Thymus (tissue), 11 donors: ENCODE measurements around the gene SART1. TPM values are rescaled to one million over a fixed set of nuclear protein-coding genes. Genes with fewer than 3 reads are reported as not detected.

Experiments
- DNase-seq, 9 donors: peaks; one replicate each; pipeline ENCODE4 v3.0.0-alpha.2; 2013; ENCODE audit warnings: low spot score in 9 of 9, low read depth in 6 of 9, missing footprints in 1 of 9
- H3K27ac ChIP-seq, 2 donors: one replicate each; pipeline ENCODE4 v1.5.1; 2013; ENCODE audit warnings: control low read depth in 1 of 2, low read depth in 1 of 2, low read length in 1 of 2, mild to moderate bottlenecking in 1 of 2, moderate library complexity in 1 of 2
- H3K27me3 ChIP-seq, 2 donors: one replicate each; pipeline ENCODE4 v1.5.1; 2013; ENCODE audit warnings: low read length in 1 of 2; ENCODE audit not compliant: control insufficient read depth in 2 of 2, insufficient read depth in 1 of 2
- H3K36me3 ChIP-seq, 2 donors: one replicate each; pipeline ENCODE4 v1.5.1; 2013; ENCODE audit warnings: low read length in 1 of 2, mild to moderate bottlenecking in 1 of 2, moderate library complexity in 1 of 2; ENCODE audit not compliant: control insufficient read depth in 2 of 2, insufficient read depth in 2 of 2
- H3K4me1 ChIP-seq, 2 donors: one replicate each; pipeline ENCODE4 v1.5.1; 2013; ENCODE audit warnings: low read length in 2 of 2; ENCODE audit not compliant: control insufficient read depth in 2 of 2, insufficient read depth in 2 of 2
- H3K4me3 ChIP-seq, 2 donors: one replicate each; pipeline ENCODE4 v1.5.1; 2013; ENCODE audit warnings: low read length in 2 of 2, control low read depth in 1 of 2, mild to moderate bottlenecking in 1 of 2
- H3K9me3 ChIP-seq, 2 donors: one replicate each; pipeline ENCODE4 v1.5.1; 2013; ENCODE audit warnings: low read length in 1 of 2, mild to moderate bottlenecking in 1 of 2; ENCODE audit not compliant: control insufficient read depth in 2 of 2, insufficient read depth in 1 of 2
- WGBS: extraction: QIAGEN DNeasy Blood & Tissue Kit; methylation state at CpG from one replicate; pipeline ENCODE4 v1.1.7; 2013; 5-methylcytosine and 5-hydroxymethylcytosine counted together
- polyA plus RNA-seq: library from polyadenylated mRNA; stranded (reverse); fragments of 200-250 nt; gene quantifications from one replicate; pipeline ENCODE4 v1.2.3, GENCODE V29; 2013
- total RNA-seq: library from RNA; stranded (reverse); fragments of 120-200 nt; gene quantifications from one replicate; pipeline ENCODE4 v1.2.4, GENCODE V29; 2013
- donor health status: healthy.

SART1 gene
- total and polyA plus RNA-seq, 2 donors: 35.4 to 97.5 TPM

DNA sequence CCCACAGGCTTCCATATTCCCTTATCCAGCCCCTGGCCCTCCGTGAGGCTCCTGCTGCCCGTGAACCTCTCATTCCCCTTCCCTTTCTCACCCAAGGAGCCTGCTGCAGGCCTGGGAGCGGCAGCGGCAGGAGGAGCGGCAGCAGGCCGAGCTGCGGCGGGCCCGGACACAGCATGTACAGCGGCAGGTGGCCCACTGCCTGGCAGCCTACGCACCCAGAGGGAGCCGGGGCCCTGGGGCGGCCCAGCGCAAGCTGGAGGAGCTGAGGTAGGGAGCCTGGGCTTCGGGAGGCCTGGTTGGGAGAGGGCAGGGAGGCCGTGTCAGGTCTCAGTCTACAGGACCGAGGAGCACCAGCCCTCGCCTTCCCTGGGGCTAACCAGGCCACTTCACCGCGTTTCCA, 8.1 kb upstream of the SART1 start:
- Histone ChIP-seq H3K36me3 (no peaks in the 10 kb centered on the region), H3K27ac (no peak overlapping the region), H3K4me1 (peaks cover 6 to 22% of the 10 kb centered on the region in 2 donors), H3K4me3 (no peak overlapping the region), H3K9me3 (no peaks in the 10 kb centered on the region), H3K27me3 (no peaks in the 10 kb centered on the region)
- no peak for DNase-seq
- WGBS: 98% methylated on average over 20 of the region's 20 CpGs

DNA sequence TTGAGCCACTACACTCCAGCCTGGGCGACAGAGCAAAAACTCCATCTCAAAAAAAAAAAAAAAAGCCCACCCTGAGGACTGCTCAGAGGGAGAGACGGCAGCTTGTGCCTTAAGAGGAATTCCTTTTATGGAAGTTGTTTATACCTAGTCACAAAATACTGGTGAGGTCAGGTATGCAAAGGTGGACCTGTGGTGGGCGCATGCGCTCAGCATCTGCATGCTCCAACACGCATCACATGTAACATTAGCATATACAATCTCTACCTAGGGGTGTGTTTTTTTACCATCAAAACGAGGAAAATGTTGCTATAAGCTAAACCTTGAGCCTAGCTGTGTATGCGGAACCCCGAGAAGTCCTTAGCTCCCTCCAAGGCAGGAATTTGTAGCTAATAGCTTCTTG, 6.8 kb upstream of the SART1 start:
- H3K9me3 ChIP-seq: no peaks in the 10 kb centered on the region
- H3K4me3 ChIP-seq: no peak overlapping the region
- no peak for DNase-seq
- H3K27ac ChIP-seq: no peak overlapping the region
- no peaks in the 10 kb centered on the region for H3K36me3 ChIP-seq
- H3K27me3 ChIP-seq: no peaks in the 10 kb centered on the region
- peaks cover 6 to 24% of the 10 kb centered on the region in 2 donors for H3K4me1 ChIP-seq
- WGBS: 89% methylated on average over 8 of the region's 8 CpGs

DNA sequence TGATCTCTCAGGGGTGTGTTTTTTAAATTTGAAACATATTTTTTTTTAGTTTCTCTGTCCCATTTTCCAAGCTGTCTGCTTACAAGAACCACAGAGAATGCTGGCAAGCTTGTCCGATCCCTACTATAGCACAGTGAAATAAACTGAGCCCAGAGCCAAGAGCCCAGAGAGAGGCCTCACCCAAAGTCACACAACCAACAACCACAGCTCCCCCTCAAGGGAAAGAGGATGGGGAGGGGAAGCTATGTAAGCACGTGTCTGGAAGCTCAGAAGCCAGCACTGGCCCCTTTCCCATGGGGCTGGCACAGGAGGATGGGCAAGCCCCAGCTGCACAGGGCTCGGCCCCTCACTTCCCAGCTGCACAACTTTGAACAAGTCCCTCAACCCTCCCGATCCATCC, 3.2 kb upstream of the SART1 start:
- Histone ChIP-seq H3K4me3 (no peak overlapping the region), H3K4me1 (peaks cover 17 to 41% of the 10 kb centered on the region in 2 donors), H3K27ac (no peak overlapping the region), H3K36me3 (no peaks in the 10 kb centered on the region), H3K27me3 (no peaks in the 10 kb centered on the region), H3K9me3 (no peaks in the 10 kb centered on the region)
- WGBS: 81% methylated on average over 4 of the region's 4 CpGs
- no peak for DNase-seq

GRCh38 chr11:65958774-65959420, 2.6 kb upstream of the SART1 start:
- H3K9me3 ChIP-seq: no peaks in the 10 kb centered on the region
- peaks cover 19 to 41% of the 10 kb centered on the region in 2 donors for H3K4me1 ChIP-seq
- WGBS: 96% methylated on average over 17 of the region's 17 CpGs
- peaks cover 2 to 3% of the 10 kb centered on the region in 2 donors for H3K36me3 ChIP-seq
- no peaks in the 10 kb centered on the region for H3K27me3 ChIP-seq
- H3K4me3 ChIP-seq: no peak overlapping the region
- H3K27ac ChIP-seq: no peak overlapping the region
- no peak for DNase-seq

- Histone ChIP-seq H3K4me3 (peak overlapping the region; percentile 73 to 91), H3K36me3 (peaks cover 21 to 22% of the 10 kb centered on the region in 2 donors), H3K4me1 (peaks cover 19 to 41% of the 10 kb centered on the region in 2 donors), H3K27ac (peak overlapping the region; percentile 93 to 96), H3K9me3 (no peaks in the 10 kb centered on the region), H3K27me3 (no peaks in the 10 kb centered on the region)
- WGBS: 56% methylated on average over 16 of the region's 16 CpGs
- no peak for DNase-seq
Observed at GRCh38 chr11:65960824-65961266, 689 bp upstream of the SART1 start.

- Histone ChIP-seq H3K27ac (peak overlapping the region; percentile 50 to 74), H3K9me3 (no peaks in the 10 kb centered on the region), H3K27me3 (no peaks in the 10 kb centered on the region), H3K36me3 (peaks cover 34 to 35% of the 10 kb centered on the region in 2 donors), H3K4me3 (peak overlapping the region; percentile 73 to 91), H3K4me1 (peaks cover 13 to 32% of the 10 kb centered on the region in 2 donors)
- DNase-seq: no peak
- 5% methylated on average over 13 of the region's 13 CpGs for WGBS
Observed at GRCh38 chr11:65962141-65962564, 619 bp downstream of the SART1 start.

DNA sequence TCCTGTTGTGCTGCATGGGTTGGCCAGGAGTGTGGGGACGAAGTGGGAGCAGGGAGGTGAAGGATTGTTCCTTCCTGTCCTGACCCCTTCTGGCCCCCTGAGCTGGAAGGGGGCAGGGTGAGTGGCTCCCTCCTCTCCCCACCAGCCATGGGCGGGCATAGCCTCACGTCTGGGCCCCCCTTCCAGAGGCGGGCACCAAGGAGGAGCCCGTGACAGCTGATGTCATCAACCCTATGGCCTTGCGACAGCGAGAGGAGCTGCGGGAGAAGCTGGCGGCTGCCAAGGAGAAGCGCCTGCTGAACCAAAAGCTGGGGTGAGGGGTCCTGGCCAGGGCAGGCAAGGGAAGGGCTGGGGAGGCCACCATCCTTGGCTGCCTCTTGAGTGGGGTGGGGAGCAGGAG, 3.4 kb downstream of the SART1 start:
- Histone ChIP-seq H3K4me3 (no peak overlapping the region), H3K27me3 (no peaks in the 10 kb centered on the region), H3K36me3 (peaks cover 60 to 62% of the 10 kb centered on the region in 2 donors), H3K4me1 (peaks cover 13 to 18% of the 10 kb centered on the region in 2 donors), H3K9me3 (no peaks in the 10 kb centered on the region), H3K27ac (no peak overlapping the region)
- DNase-seq: no peak
- WGBS: 87% methylated on average over 10 of the region's 10 CpGs

DNA sequence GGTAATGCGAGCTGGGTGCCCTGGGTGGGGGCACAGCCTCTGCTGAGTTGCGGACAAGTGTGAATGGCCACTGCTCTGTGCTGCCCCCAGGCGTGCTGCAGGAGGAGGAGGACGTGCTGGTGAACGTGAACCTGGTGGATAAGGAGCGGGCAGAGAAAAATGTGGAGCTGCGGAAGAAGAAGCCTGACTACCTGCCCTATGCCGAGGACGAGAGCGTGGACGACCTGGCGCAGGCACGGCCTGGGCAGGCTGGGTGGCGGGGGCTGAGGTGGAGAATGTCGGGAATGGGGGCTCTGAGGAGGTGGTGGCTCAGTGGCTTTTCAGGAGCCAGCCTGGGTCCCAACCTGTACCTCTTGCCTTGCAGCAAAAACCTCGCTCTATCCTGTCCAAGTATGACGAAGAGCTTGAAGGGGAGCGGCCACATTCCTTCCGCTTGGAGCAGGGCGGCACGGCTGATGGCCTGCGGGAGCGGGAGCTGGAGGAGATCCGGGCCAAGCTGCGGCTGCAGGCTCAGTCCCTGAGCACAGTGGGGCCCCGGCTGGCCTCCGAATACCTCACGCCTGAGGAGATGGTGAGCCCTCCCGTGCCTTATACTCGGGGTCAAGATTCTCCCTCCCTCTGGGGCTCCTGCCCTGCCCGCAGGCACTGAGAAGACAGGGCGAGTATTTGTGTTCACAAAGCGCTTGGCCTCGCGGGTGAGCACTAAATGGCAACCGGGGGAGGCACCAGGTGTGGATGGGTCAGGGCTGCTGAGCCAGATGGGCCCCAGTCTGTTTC, 4.6 kb downstream of the SART1 start:
- Histone ChIP-seq H3K4me3 (no peak overlapping the region), H3K4me1 (peaks cover 13 to 14% of the 10 kb centered on the region in 2 donors), H3K27me3 (no peaks in the 10 kb centered on the region), H3K36me3 (peaks cover 66 to 67% of the 10 kb centered on the region in 2 donors), H3K9me3 (no peaks in the 10 kb centered on the region), H3K27ac (no peak overlapping the region)
- 98% methylated on average over 36 of the region's 36 CpGs for WGBS
- DNase-seq: no peak

GRCh38 chr11:65967329-65967934, 5.9 kb downstream of the SART1 start:
- Histone ChIP-seq H3K4me1 (peaks cover 8 to 10% of the 10 kb centered on the region in 2 donors), H3K4me3 (no peak overlapping the region), H3K36me3 (peaks cover 73 to 75% of the 10 kb centered on the region in 2 donors), H3K9me3 (no peaks in the 10 kb centered on the region), H3K27me3 (no peaks in the 10 kb centered on the region), H3K27ac (no peak overlapping the region)
- 99% methylated on average over 30 of the region's 30 CpGs for whole genome bisulfite sequencing
- DNase-seq: no peak
